Measurements from ENCODE around the gene MAD1L1.
"Not testable (repeated sequence)": the region's sequence is repeated elsewhere in the genome, so short reads cannot be mapped to it uniquely, and the experiment has no call there.

MAD1L1 gene

GRCh38 chr7:1995911-1996420 is 236.8 kb downstream of the MAD1L1 start:
- not testable (repeated sequence) for H3K4me3 ChIP-seq (ENCODE audit: low read length); DNase-seq (ENCODE audit: low read depth, low spot score)

- no peak for DNase-seq (ENCODE audit: low read depth, low spot score)
- no peak overlapping the region for H3K4me3 ChIP-seq (ENCODE audit: low read length)
These were observed 237.3 kb downstream of the MAD1L1 start for GRCh38 chr7:1995426-1995825.

GRCh38 chr7:1994931-1995330 is 237.8 kb downstream of the MAD1L1 start:
- no peak overlapping the region for H3K4me3 ChIP-seq (ENCODE audit: low read length)
- no peak for DNase-seq (ENCODE audit: low read depth, low spot score)

GRCh38 chr7:1993776-1994740 is 238.7 kb downstream of the MAD1L1 start:
- no peak for DNase-seq (ENCODE audit: low read depth, low spot score)
- H3K4me3 ChIP-seq (ENCODE audit: low read length), result no peak overlapping the region

GRCh38 chr7:1993031-1993695 is 239.6 kb downstream of the MAD1L1 start:
- H3K4me3 ChIP-seq (ENCODE audit: low read length), result no peak overlapping the region
- DNase-seq (ENCODE audit: low read depth, low spot score), result no peak

GRCh38 chr7:1992554-1992953 is 240.2 kb downstream of the MAD1L1 start:
- no peak overlapping the region for H3K4me3 ChIP-seq (ENCODE audit: low read length)
- DNase-seq (ENCODE audit: low read depth, low spot score), result no peak

- H3K4me3 ChIP-seq (ENCODE audit: low read length), result no peak overlapping the region
- no peak for DNase-seq (ENCODE audit: low read depth, low spot score)
These were observed 242.6 kb downstream of the MAD1L1 start for GRCh38 chr7:1990001-1990670.

- no peak overlapping the region for H3K4me3 ChIP-seq (ENCODE audit: low read length)
- DNase-seq (ENCODE audit: low read depth, low spot score), result no peak
These were observed 243.5 kb downstream of the MAD1L1 start for GRCh38 chr7:1989049-1989860.

- no peak overlapping the region for H3K4me3 ChIP-seq (ENCODE audit: low read length)
- no peak for DNase-seq (ENCODE audit: low read depth, low spot score)
These were observed 244.2 kb downstream of the MAD1L1 start for GRCh38 chr7:1988533-1988930.

- no peak for DNase-seq (ENCODE audit: low read depth, low spot score)
- H3K4me3 ChIP-seq (ENCODE audit: low read length), result no peak overlapping the region
These were observed 244.9 kb downstream of the MAD1L1 start for GRCh38 chr7:1987591-1988532.

- DNase-seq (ENCODE audit: low read depth, low spot score), result no peak
- H3K4me3 ChIP-seq (ENCODE audit: low read length), result no peak overlapping the region
These were observed 245.6 kb downstream of the MAD1L1 start for GRCh38 chr7:1987084-1987535.

- H3K4me3 ChIP-seq (ENCODE audit: low read length), result no peak overlapping the region
- DNase-seq (ENCODE audit: low read depth, low spot score), result no peak
These were observed 246.2 kb downstream of the MAD1L1 start for GRCh38 chr7:1986366-1987083.

GRCh38 chr7:1985936-1986335 is 246.8 kb downstream of the MAD1L1 start:
- no peak overlapping the region for H3K4me3 ChIP-seq (ENCODE audit: low read length)
- no peak for DNase-seq (ENCODE audit: low read depth, low spot score)

- H3K4me3 ChIP-seq (ENCODE audit: low read length), result no peak overlapping the region
- DNase-seq (ENCODE audit: low read depth, low spot score), result no peak
These were observed 247.7 kb downstream of the MAD1L1 start for GRCh38 chr7:1985042-1985441.

GRCh38 chr7:1981878-1982230 is 250.9 kb downstream of the MAD1L1 start:
- DNase-seq (ENCODE audit: low read depth, low spot score), result no peak
- H3K4me3 ChIP-seq (ENCODE audit: low read length), result no peak overlapping the region

GRCh38 chr7:1981201-1981877 is 251.4 kb downstream of the MAD1L1 start:
- no peak overlapping the region for H3K4me3 ChIP-seq (ENCODE audit: low read length)
- no peak for DNase-seq (ENCODE audit: low read depth, low spot score)
